Thyroid gland (tissue), 4 donors: ENCODE data around the gene KIAA1755.

Experiments
- POLR2A ChIP-seq, 2 donors: fragments of 450-650 bp; IDR thresholded peaks; one replicate each; pipeline ENCODE4 v1.6.1; 2017; ENCODE audit warnings: antibody characterized with exemption in 2 of 2, mild to moderate bottlenecking in 2 of 2, moderate library complexity in 1 of 2
- TF ChIP-seq, protein P1 (sequence below), 6 experiments: fragments of 200-600 bp in 3 of 6; fragments of 450-650 bp in 3 of 6; sonication (generic) in 3 of 6; IDR thresholded peaks; one replicate each; pipeline ENCODE4 v1.5.1; 2016 to 2019; ENCODE audit warnings: antibody characterized with exemption in 6 of 6, mild to moderate bottlenecking in 2 of 6, inconsistent platforms in 1 of 6, moderate library complexity in 1 of 6

DNA sequence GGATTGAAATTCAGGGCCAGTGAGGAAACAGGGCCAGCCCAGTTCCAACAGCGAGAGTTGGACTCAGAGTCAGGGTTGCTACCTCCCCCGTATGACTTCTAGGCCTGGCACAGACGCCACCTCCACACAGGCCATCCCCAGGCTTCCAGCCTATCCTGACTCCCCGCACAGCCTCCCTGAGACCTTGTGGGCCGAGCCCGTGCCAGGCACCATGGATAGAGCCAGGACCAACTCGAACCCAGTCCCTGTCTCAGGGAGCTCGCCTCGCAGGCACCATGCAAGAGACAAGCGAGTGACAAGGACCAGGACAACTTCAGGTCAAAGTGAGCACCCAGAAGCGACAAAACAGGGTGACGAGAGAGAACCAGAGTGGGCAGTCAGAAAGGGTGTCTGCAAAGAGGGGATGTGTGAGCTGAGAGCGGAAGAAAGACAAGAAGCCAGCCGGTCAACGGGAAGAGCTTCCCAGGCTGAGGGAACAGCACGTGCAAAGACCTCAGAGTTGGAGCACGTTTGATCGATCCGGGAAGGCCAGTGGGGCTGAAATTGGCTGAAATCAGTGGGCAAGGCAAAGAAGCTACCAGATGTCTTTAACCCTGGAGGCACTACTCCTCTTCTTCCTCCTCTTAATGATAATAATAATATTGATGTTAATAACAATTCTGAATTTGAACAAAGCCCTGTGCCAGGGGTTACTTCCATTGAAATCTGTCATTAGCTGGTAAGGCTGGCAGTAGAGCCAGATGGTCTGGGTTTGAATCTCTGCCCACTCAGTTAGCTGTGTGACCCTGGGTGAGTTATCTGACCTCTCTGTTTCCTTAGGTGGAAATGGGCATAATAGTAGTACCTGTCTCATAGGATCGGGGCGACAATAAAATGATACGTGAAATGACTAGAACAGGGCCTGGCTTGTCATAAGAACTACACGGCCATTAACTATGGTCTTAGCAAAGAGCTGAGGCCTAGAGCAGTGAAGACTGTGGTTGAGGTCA lies 45.0 kb downstream of the KIAA1755 start:
- TF ChIP-seq, protein P1, sequence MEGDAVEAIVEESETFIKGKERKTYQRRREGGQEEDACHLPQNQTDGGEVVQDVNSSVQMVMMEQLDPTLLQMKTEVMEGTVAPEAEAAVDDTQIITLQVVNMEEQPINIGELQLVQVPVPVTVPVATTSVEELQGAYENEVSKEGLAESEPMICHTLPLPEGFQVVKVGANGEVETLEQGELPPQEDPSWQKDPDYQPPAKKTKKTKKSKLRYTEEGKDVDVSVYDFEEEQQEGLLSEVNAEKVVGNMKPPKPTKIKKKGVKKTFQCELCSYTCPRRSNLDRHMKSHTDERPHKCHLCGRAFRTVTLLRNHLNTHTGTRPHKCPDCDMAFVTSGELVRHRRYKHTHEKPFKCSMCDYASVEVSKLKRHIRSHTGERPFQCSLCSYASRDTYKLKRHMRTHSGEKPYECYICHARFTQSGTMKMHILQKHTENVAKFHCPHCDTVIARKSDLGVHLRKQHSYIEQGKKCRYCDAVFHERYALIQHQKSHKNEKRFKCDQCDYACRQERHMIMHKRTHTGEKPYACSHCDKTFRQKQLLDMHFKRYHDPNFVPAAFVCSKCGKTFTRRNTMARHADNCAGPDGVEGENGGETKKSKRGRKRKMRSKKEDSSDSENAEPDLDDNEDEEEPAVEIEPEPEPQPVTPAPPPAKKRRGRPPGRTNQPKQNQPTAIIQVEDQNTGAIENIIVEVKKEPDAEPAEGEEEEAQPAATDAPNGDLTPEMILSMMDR (IDR thresholded peaks at IDR 0.05), result no peak
- no peak for TF ChIP-seq POLR2A (IDR thresholded peaks at IDR 0.05)
